WTC11 (cell line): ENCODE data around the gene TNPO3. TPM values are rescaled to one million over a fixed set of nuclear protein-coding genes. Genes with fewer than 3 reads are reported as not detected.

Experiments
- ATAC-seq: fragments of 200-7000 bp; cut with Tn5 transposase; 2 replicates; pipeline ENCODE4 v1.10.0; 2021; ENCODE audit warnings: mild to moderate bottlenecking, moderate library complexity
- CTCF ChIA-PET: fragments of 300-600 bp; sonication (Branson Sonifier 250); formaldehyde crosslinking; loops from one replicate; lab custom pipeline; 2021; ENCODE audit warnings: antibody characterized with exemption; lab: Charles Lee
- POLR2A ChIA-PET: fragments of 350-600 bp; sonication (Branson Sonifier 250); formaldehyde crosslinking; loops from one replicate; lab custom pipeline; 2021; ENCODE audit warnings: antibody characterized with exemption; lab: Charles Lee
- DNase-seq: peaks from one replicate; pipeline ENCODE4 v3.0.0; 2021; ENCODE audit warnings: low spot score
- H3K27ac Mint-ChIP-seq: 2 replicates; pipeline ENCODE4 v1.8.0; 2021; ENCODE audit warnings: mixed read lengths
- H3K27me3 Mint-ChIP-seq: 2 replicates; pipeline ENCODE4 v1.8.0; 2021; ENCODE audit warnings: low read depth, mild to moderate bottlenecking, moderate library complexity, mixed read lengths
- H3K36me3 Mint-ChIP-seq: 2 replicates; pipeline ENCODE4 v1.8.0; 2021; ENCODE audit warnings: mixed read lengths
- H3K4me1 Mint-ChIP-seq: 2 replicates; pipeline ENCODE4 v1.8.0; 2022; ENCODE audit warnings: mixed read lengths
- H3K4me3 Mint-ChIP-seq: 2 replicates; pipeline ENCODE4 v1.8.0; 2021; ENCODE audit warnings: mild to moderate bottlenecking, moderate library complexity, mixed read lengths
- H3K9me3 Mint-ChIP-seq: 2 replicates; pipeline ENCODE4 v1.8.0; 2021; ENCODE audit warnings: mixed read lengths
- AFF4 ChIP-seq: sonication (generic); formaldehyde crosslinking; IDR thresholded peaks from 2 replicates; pipeline ENCODE4 v1.8.1; 2023; ENCODE audit warnings: mild to moderate bottlenecking, missing genetic modification reagents, borderline replicate concordance
- CBFB ChIP-seq: sonication (generic); formaldehyde crosslinking; IDR thresholded peaks from 2 replicates; pipeline ENCODE4 v1.8.1; 2022; ENCODE audit warnings: mild to moderate bottlenecking, low read depth, missing genetic modification reagents
- IRF1 ChIP-seq: sonication (generic); formaldehyde crosslinking; IDR thresholded peaks from 2 replicates; pipeline ENCODE4 v1.8.0; 2023; ENCODE audit warnings: missing genetic modification reagents
- JUN ChIP-seq: sonication (generic); formaldehyde crosslinking; IDR thresholded peaks from 2 replicates; pipeline ENCODE4 v1.8.0; 2023; ENCODE audit warnings: mild to moderate bottlenecking, missing genetic modification reagents
- NR1H2 ChIP-seq: sonication (generic); formaldehyde crosslinking; IDR thresholded peaks from 2 replicates; pipeline ENCODE4 v1.9.0; 2021; ENCODE audit warnings: mild to moderate bottlenecking, moderate library complexity, missing genetic modification reagents
- SMAD4 ChIP-seq: sonication (generic); formaldehyde crosslinking; IDR thresholded peaks from 2 replicates; pipeline ENCODE4 v1.8.0; 2022; ENCODE audit warnings: mild to moderate bottlenecking, missing genetic modification reagents
- SP1 ChIP-seq: sonication (generic); formaldehyde crosslinking; conservative IDR thresholded peaks from 2 replicates; pipeline ENCODE4 v1.8.1; 2022; ENCODE audit warnings: missing genetic modification reagents
- USF1 ChIP-seq: sonication (generic); formaldehyde crosslinking; IDR thresholded peaks from 2 replicates; pipeline ENCODE4 v1.8.0; 2022; ENCODE audit warnings: mild to moderate bottlenecking, missing genetic modification reagents
- ZBTB21 ChIP-seq: sonication (generic); formaldehyde crosslinking; IDR thresholded peaks from 2 replicates; pipeline ENCODE4 v1.8.1; 2023; ENCODE audit warnings: mild to moderate bottlenecking, missing genetic modification reagents, borderline replicate concordance
- ZMAT4 ChIP-seq: fragments of 250-450 bp; sonication (Bioruptor Pico); IDR thresholded peaks from 2 replicates; pipeline ENCODE4 v1.9.0; 2021; ENCODE audit warnings: mild to moderate bottlenecking
- ZNF317 ChIP-seq: sonication (generic); formaldehyde crosslinking; IDR thresholded peaks from 2 replicates; pipeline ENCODE4 v1.8.1; 2023; ENCODE audit warnings: low read depth, mild to moderate bottlenecking, moderate library complexity, missing genetic modification reagents, borderline replicate concordance
- ZNF416 ChIP-seq: fragments of 250-450 bp; sonication (Bioruptor Pico); IDR thresholded peaks from 2 replicates; pipeline ENCODE4 v1.9.0; 2021; ENCODE audit warnings: mild to moderate bottlenecking, inconsistent platforms
- ZNF425 ChIP-seq: fragments of 250-450 bp; sonication (Bioruptor Pico); conservative IDR thresholded peaks from 2 replicates; pipeline ENCODE4 v1.9.0; 2021; ENCODE audit warnings: mild to moderate bottlenecking
- ZNF512 ChIP-seq: sonication (generic); formaldehyde crosslinking; IDR thresholded peaks from 2 replicates; pipeline ENCODE4 v1.8.1; 2022; ENCODE audit warnings: missing genetic modification reagents, borderline replicate concordance
- total RNA-seq: library from RNA; stranded (reverse); gene quantifications from 3 replicates; pipeline ENCODE4 v1.2.3, GENCODE V29; 2021

TNPO3 gene
- total RNA-seq, 1 experiment from 2014 or later = 91.7 TPM

- no peak for TF ChIP-seq ZNF425 (CRISPR knock-in tag)
Observed at GRCh38 chr7:129090300-129090907, 35.5 kb upstream of the TNPO3 start (continued).

GRCh38 chr7:129089521-129090212 is 34.8 kb upstream of the TNPO3 start:
- no peaks in the 10 kb centered on the region for H3K36me3 Mint-ChIP-seq
- no peak for ATAC-seq
- CTCF ChIA-PET = interaction anchor here (1.3 to 3.0 kb wide), 3 partner anchors 34 to 206 kb away, joined by 3 to 38 read pairs (median 35); partner anchors contain the start of gene TNPO3
- POLR2A ChIA-PET = no interaction called here
- no peaks in the 10 kb centered on the region for H3K27me3 Mint-ChIP-seq
- TF ChIP-seq JUN (CRISPR knock-in tag) = no peak
- no peak for TF ChIP-seq USF1 (CRISPR knock-in tag)
- TF ChIP-seq SP1 (CRISPR knock-in tag) = no peak
- TF ChIP-seq IRF1 (CRISPR knock-in tag) = no peak
- TF ChIP-seq ZMAT4 (CRISPR knock-in tag) = no peak
- TF ChIP-seq NR1H2 = no peak
- no peak for TF ChIP-seq ZNF317 (CRISPR knock-in tag)
- no peak for TF ChIP-seq AFF4
- no peak for TF ChIP-seq ZNF416 (CRISPR knock-in tag)
- no peak for TF ChIP-seq CBFB (CRISPR knock-in tag)
- TF ChIP-seq, all 79 proteins: peak for 0
- H3K4me1 Mint-ChIP-seq = peaks cover 8% of the 10 kb centered on the region
- no peak overlapping the region for H3K4me3 Mint-ChIP-seq
- no peak overlapping the region for H3K27ac Mint-ChIP-seq
- no peak for DNase-seq
- no peaks in the 10 kb centered on the region for H3K9me3 Mint-ChIP-seq

- POLR2A ChIA-PET = no interaction called here
- no peak for ATAC-seq
- H3K9me3 Mint-ChIP-seq = no peaks in the 10 kb centered on the region
- H3K36me3 Mint-ChIP-seq = no peaks in the 10 kb centered on the region
- CTCF ChIA-PET = no interaction called here
- no peak overlapping the region for H3K27ac Mint-ChIP-seq
- no peak overlapping the region for H3K4me3 Mint-ChIP-seq
- H3K4me1 Mint-ChIP-seq = no peaks in the 10 kb centered on the region
- no peaks in the 10 kb centered on the region for H3K27me3 Mint-ChIP-seq
- no peak for DNase-seq
- TF ChIP-seq ZBTB21 (CRISPR knock-in tag) (no peak), ZNF512 (CRISPR knock-in tag) (no peak), SMAD4 (CRISPR knock-in tag) (no peak)
Observed at GRCh38 chr7:129084801-129085551, 30.1 kb upstream of the TNPO3 start.
